GM19035 (cell line): ENCODE measurements around the gene TTC22.
A peak's percentile ranks its signal among the peaks of the same experiment; 100 is the strongest.

ENCODE experiments used
- ATAC-seq: cut with Tn5 transposase; IDR thresholded peaks from one replicate; pipeline ENCODE4 v1.9.1; 2021; ENCODE audit not compliant: unreplicated experiment

TTC22 gene

GRCh38 chr1:54800899-54801759, at the start of gene TTC22:
TSS of gene TTC22 (minus strand) at chr1:54801323. CDS start at chr1:54801163, 160 bp downstream.
- ATAC-seq, result peak; percentile 78

- ATAC-seq, result no peak
Observed at GRCh38 chr1:54850737-54851136, 49.6 kb upstream of the TTC22 start.

GRCh38 chr1:54850069-54850730, 49.1 kb upstream of the TTC22 start:
- no peak for ATAC-seq

- ATAC-seq, result no peak
Observed at GRCh38 chr1:54849219-54850068, 48.3 kb upstream of the TTC22 start.

GRCh38 chr1:54848134-54848948, 47.2 kb upstream of the TTC22 start:
- ATAC-seq, result no peak

GRCh38 chr1:54846716-54847284, 45.7 kb upstream of the TTC22 start:
- no peak for ATAC-seq

GRCh38 chr1:54846301-54846700, 45.2 kb upstream of the TTC22 start:
- no peak for ATAC-seq

GRCh38 chr1:54845772-54846171, 44.6 kb upstream of the TTC22 start:
- ATAC-seq, result no peak

- ATAC-seq, result no peak
Observed at GRCh38 chr1:54844564-54844963, 43.4 kb upstream of the TTC22 start.

GRCh38 chr1:54843449-54843848, 42.3 kb upstream of the TTC22 start:
- no peak for ATAC-seq

- no peak for ATAC-seq
Observed at GRCh38 chr1:54842963-54843362, 41.8 kb upstream of the TTC22 start.

GRCh38 chr1:54842206-54842915, 41.2 kb upstream of the TTC22 start:
- no peak for ATAC-seq

GRCh38 chr1:54839824-54840223, 38.7 kb upstream of the TTC22 start:
- ATAC-seq, result no peak

- ATAC-seq, result no peak
Observed at GRCh38 chr1:54838565-54839180, 37.5 kb upstream of the TTC22 start.

GRCh38 chr1:54837002-54837853, 36.1 kb upstream of the TTC22 start:
- ATAC-seq, result no peak

- ATAC-seq, result no peak
Observed at GRCh38 chr1:54836594-54836993, 35.5 kb upstream of the TTC22 start.

- no peak for ATAC-seq
Observed at GRCh38 chr1:54835970-54836369, 34.8 kb upstream of the TTC22 start.
